Lung (tissue), 12 donors: ENCODE results near the gene CPLX3. TPM values are rescaled to one million over a fixed set of nuclear protein-coding genes. Genes with fewer than 3 reads are reported as not detected.

Experiments
- ATAC-seq: fragments of 200-7000 bp; cut with Tn5 transposase; one replicate; pipeline ENCODE4 v1.9.1; 2020; ENCODE audit warnings: moderate number of reproducible peaks; ENCODE audit not compliant: insufficient read depth, low FRiP score
- DNase-seq, 3 donors: peaks; one replicate each; pipeline ENCODE4 v3.0.0-alpha.2; 2013 to 2017
- H3K27ac ChIP-seq, 2 donors: one replicate each; pipeline ENCODE4 v1.5.1; 2013; ENCODE audit warnings: mild to moderate bottlenecking in 2 of 2, moderate library complexity in 2 of 2, control low read depth in 1 of 2, inconsistent platforms in 1 of 2, low read depth in 1 of 2, low read length in 1 of 2
- H3K27me3 ChIP-seq, 3 donors: one replicate each; pipeline ENCODE4 v1.5.1; 2013; ENCODE audit warnings: low read length in 2 of 3; ENCODE audit not compliant: control insufficient read depth in 3 of 3, insufficient read depth in 3 of 3
- H3K36me3 ChIP-seq, 4 donors: one replicate each; pipeline ENCODE4 v1.5.1; 2013; ENCODE audit warnings: low read length in 4 of 4, mild to moderate bottlenecking in 1 of 4, moderate library complexity in 1 of 4; ENCODE audit not compliant: control insufficient read depth in 4 of 4, insufficient read depth in 4 of 4
- H3K4me1 ChIP-seq, 5 donors: one replicate each; pipeline ENCODE4 v1.5.1; 2013; ENCODE audit warnings: low read length in 5 of 5, mild to moderate bottlenecking in 2 of 5, moderate library complexity in 1 of 5; ENCODE audit not compliant: control insufficient read depth in 5 of 5, insufficient read depth in 5 of 5
- H3K4me3 ChIP-seq: one replicate; pipeline ENCODE4 v1.5.1; 2013; ENCODE audit warnings: mild to moderate bottlenecking, control low read depth, moderate library complexity
- H3K9ac ChIP-seq, 2 donors: one replicate each; pipeline ENCODE4 v1.5.1; 2013; ENCODE audit warnings: low read length in 2 of 2, control low read depth in 1 of 2; ENCODE audit not compliant: insufficient read depth in 1 of 2
- H3K9me3 ChIP-seq, 4 donors: one replicate each; pipeline ENCODE4 v1.5.1; 2013; ENCODE audit warnings: low read length in 3 of 4, mild to moderate bottlenecking in 1 of 4, moderate library complexity in 1 of 4; ENCODE audit not compliant: control insufficient read depth in 4 of 4, insufficient read depth in 3 of 4
- CTCF ChIP-seq: IDR thresholded peaks from 2 replicates; pipeline ENCODE4 v1.5.1; 2012; ENCODE audit warnings: mild to moderate bottlenecking; ENCODE audit errors: control extremely low read depth, extremely low read depth
- WGBS, 2 donors: extraction: QIAGEN DNeasy Blood & Tissue Kit; methylation state at CpG; one replicate each; pipeline ENCODE4 v1.1.7; 2013; 5-methylcytosine and 5-hydroxymethylcytosine counted together
- polyA plus RNA-seq, 2 donors: library from polyadenylated mRNA; stranded (reverse); fragments of 200-250 nt; gene quantifications; one replicate each; pipeline ENCODE4 v1.2.1, GENCODE V29; 2013
- total RNA-seq, 2 donors: library from RNA; depleted of rRNA in 1 of 2; stranded (reverse); fragments of >200 nt in 1 of 2; gene quantifications; one replicate each; pipeline ENCODE4 v1.2.1, GENCODE V29; 2014 to 2021
- donor health status: control.
- donor health status: control.
- donor health status: Bipolar disorder and iron deficiency.
- donor health status: healthy.
- donor health status: DM: yes; HTN: yes; CAD: no.

The CPLX3 gene
- total and polyA plus RNA-seq, 4 donors = 0.10 to 0.13 TPM; not detected in 2

- Histone ChIP-seq H3K4me1 (no peaks in the 10 kb centered on the region), H3K9ac (no peak overlapping the region), H3K4me3 (no peak overlapping the region), H3K27ac (no peak overlapping the region), H3K9me3 (no peaks in the 10 kb centered on the region), H3K27me3 (peaks cover 0 to 20% (median 13%) of the 10 kb centered on the region in 3 donors), H3K36me3 (peaks cover 0 to 8% (median 0%) of the 10 kb centered on the region in 4 donors)
- ATAC-seq (no peak), DNase-seq (no peak)
- 74 to 87% methylated on average over 15 of the region's 15 CpGs for WGBS, 2 donors
- TF ChIP-seq CTCF = no peak
Observed at GRCh38 chr15:74831813-74832495, 5.5 kb downstream of the CPLX3 start.

GRCh38 chr15:74832826-74833225 is 6.4 kb downstream of the CPLX3 start:
- ATAC-seq (no peak), DNase-seq (no peak)
- no peak overlapping the region for H3K4me3 ChIP-seq
- no peak overlapping the region for H3K27ac ChIP-seq
- H3K4me1 ChIP-seq = no peaks in the 10 kb centered on the region
- H3K36me3 ChIP-seq = peaks cover 0 to 13% (median 0%) of the 10 kb centered on the region in 4 donors
- WGBS, 2 donors = 55 to 61% methylated on average over 4 of the region's 4 CpGs
- peaks cover 0 to 11% (median 5%) of the 10 kb centered on the region in 3 donors for H3K27me3 ChIP-seq
- TF ChIP-seq CTCF = no peak
- H3K9ac ChIP-seq = no peak overlapping the region
- no peaks in the 10 kb centered on the region for H3K9me3 ChIP-seq

- no peak for ATAC-seq
- no peak overlapping the region for H3K9ac ChIP-seq
- no peaks in the 10 kb centered on the region for H3K9me3 ChIP-seq
- H3K27ac ChIP-seq = no peak overlapping the region
- no peak for TF ChIP-seq CTCF
- H3K4me3 ChIP-seq = no peak overlapping the region
- no peak for DNase-seq
- H3K36me3 ChIP-seq = peaks cover 0 to 19% (median 0%) of the 10 kb centered on the region in 4 donors
- 51 to 69% methylated on average over 12 of the region's 12 CpGs for WGBS, 2 donors
- H3K4me1 ChIP-seq = no peaks in the 10 kb centered on the region
- H3K27me3 ChIP-seq = peaks cover 0 to 7% (median 5%) of the 10 kb centered on the region in 3 donors
Observed at GRCh38 chr15:74833376-74834107, 7.1 kb downstream of the CPLX3 start.
